ENCODE results near the gene ZC2HC1C.
A peak's percentile ranks its signal among the peaks of the same experiment; 100 is the strongest.
"Not testable (repeated sequence)": the region's sequence is repeated elsewhere in the genome, so short reads cannot be mapped to it uniquely, and the experiment has no call there.

The ZC2HC1C gene

GRCh38 chr14:75091251-75091650, 21.8 kb downstream of the ZC2HC1C start:
- DNase-seq (ENCODE audit: low read depth, low spot score) = no peak

- DNase-seq (ENCODE audit: low read depth, low spot score) = no peak
These were observed 23.3 kb downstream of the ZC2HC1C start for GRCh38 chr14:75092698-75093097.

GRCh38 chr14:75094896-75095295, 25.5 kb downstream of the ZC2HC1C start:
- DNase-seq (ENCODE audit: low read depth, low spot score) = no peak

- no peak for DNase-seq (ENCODE audit: low read depth, low spot score)
These were observed 26.2 kb downstream of the ZC2HC1C start for GRCh38 chr14:75095690-75096089.

- DNase-seq (ENCODE audit: low read depth, low spot score) = no peak
These were observed 27.5 kb downstream of the ZC2HC1C start for GRCh38 chr14:75096959-75097358.

GRCh38 chr14:75098212-75098611, 28.8 kb downstream of the ZC2HC1C start:
- no peak for DNase-seq (ENCODE audit: low read depth, low spot score)

GRCh38 chr14:75098682-75099081, 29.2 kb downstream of the ZC2HC1C start:
- DNase-seq (ENCODE audit: low read depth, low spot score) = no peak

GRCh38 chr14:75101491-75101890, 32.0 kb downstream of the ZC2HC1C start:
- no peak for DNase-seq (ENCODE audit: low read depth, low spot score)

GRCh38 chr14:75107186-75107585, 37.7 kb downstream of the ZC2HC1C start:
- DNase-seq (ENCODE audit: low read depth, low spot score) = no peak

- no peak for DNase-seq (ENCODE audit: low read depth, low spot score)
These were observed 40.4 kb downstream of the ZC2HC1C start for GRCh38 chr14:75109877-75110276.

- DNase-seq (ENCODE audit: low read depth, low spot score) = no peak
These were observed 44.6 kb downstream of the ZC2HC1C start for GRCh38 chr14:75113932-75114539.

GRCh38 chr14:75119056-75119455, 49.6 kb downstream of the ZC2HC1C start:
- no peak for DNase-seq (ENCODE audit: low read depth, low spot score)

- no peak for DNase-seq (ENCODE audit: low read depth, low spot score)
These were observed 51.3 kb downstream of the ZC2HC1C start for GRCh38 chr14:75120541-75121291.

GRCh38 chr14:75121552-75121951, 52.1 kb downstream of the ZC2HC1C start:
- DNase-seq (ENCODE audit: low read depth, low spot score) = no peak

GRCh38 chr14:75123991-75124390, 54.5 kb downstream of the ZC2HC1C start:
- DNase-seq (ENCODE audit: low read depth, low spot score) = no peak

GRCh38 chr14:75125617-75126016, 56.2 kb downstream of the ZC2HC1C start:
- DNase-seq (ENCODE audit: low read depth, low spot score) = no peak

GRCh38 chr14:75126121-75126544, 56.7 kb downstream of the ZC2HC1C start:
- no peak for DNase-seq (ENCODE audit: low read depth, low spot score)

GRCh38 chr14:75126679-75127473, 57.4 kb downstream of the ZC2HC1C start, which contains the start of gene NEK9:
Gene NEK9, minus strand, starts transcription at chr14:75127048. Its CDS starts 127 bp downstream, at chr14:75126921.
- DNase-seq (ENCODE audit: low read depth, low spot score) = peak; percentile 79

GRCh38 chr14:75127474-75127820, 58.0 kb downstream of the ZC2HC1C start:
- DNase-seq (ENCODE audit: low read depth, low spot score) = not testable (repeated sequence)

GRCh38 chr14:75127903-75128595, 58.6 kb downstream of the ZC2HC1C start:
- no peak for DNase-seq (ENCODE audit: low read depth, low spot score)

GRCh38 chr14:75128596-75128990, 59.2 kb downstream of the ZC2HC1C start:
- no peak for DNase-seq (ENCODE audit: low read depth, low spot score)
